H54 (cell line): Measurements from ENCODE around the gene ARF6.
A peak's percentile ranks its signal among the peaks of the same experiment; 100 is the strongest.

Source experiments
- DNase-seq: peaks from one replicate; pipeline ENCODE4 v3.0.0; 2011; ENCODE audit warnings: low spot score, mixed read lengths; ENCODE audit not compliant: insufficient read length
- FAIRE-seq: peaks from 3 replicates; lab custom pipeline; 2011; peaks lifted over from hg19 to GRCh38; lab: Jason Lieb, UNC
- POLR2A ChIP-seq: IDR thresholded peaks from 2 replicates; pipeline ENCODE4 v1.6.1; 2011; ENCODE audit warnings: low read depth, mild to moderate bottlenecking, low read length

The ARF6 gene

DNA sequence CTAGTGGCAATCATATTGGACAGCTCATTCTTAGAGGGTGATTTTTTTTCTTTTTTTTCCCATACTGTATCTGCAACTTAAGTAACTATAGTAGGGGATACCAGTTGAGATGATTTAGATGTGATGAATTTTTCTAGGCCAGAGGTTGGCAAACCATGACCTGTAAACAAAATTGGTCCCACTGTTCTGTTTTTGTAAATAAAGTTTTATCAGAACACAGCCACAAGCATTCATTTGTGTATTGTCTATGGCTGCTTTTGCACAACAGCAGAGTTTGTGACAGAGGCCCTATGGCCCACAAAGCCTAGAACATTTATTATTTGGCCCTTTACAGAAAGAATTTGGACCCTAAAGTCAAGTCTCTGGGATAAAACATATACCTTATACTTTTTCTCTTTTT lies 11.4 kb downstream of the ARF6 start:
- no peak for TF ChIP-seq POLR2A
- DNase-seq (no peak), FAIRE-seq (no peak)

DNA sequence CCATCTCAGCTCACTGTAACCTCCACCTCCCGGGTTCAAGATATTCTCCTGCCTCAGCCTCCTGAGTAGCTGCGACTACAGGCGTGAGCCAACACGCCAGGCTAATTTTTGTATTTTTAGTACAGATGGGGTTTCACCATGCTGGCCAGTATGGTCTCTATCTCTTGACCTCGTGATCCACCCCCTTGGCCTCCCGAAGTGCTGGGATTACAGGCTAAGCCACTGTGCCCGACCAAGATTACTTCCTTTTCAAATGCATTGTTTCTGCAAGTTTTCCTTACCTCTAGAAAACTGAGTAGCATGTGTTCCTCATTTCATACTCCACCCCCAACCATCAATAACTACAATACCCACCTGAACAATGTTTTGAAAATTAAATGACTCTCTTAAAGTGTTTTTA lies 13.1 kb downstream of the ARF6 start:
- DNase-seq (no peak), FAIRE-seq (no peak)
- no peak for TF ChIP-seq POLR2A

DNA sequence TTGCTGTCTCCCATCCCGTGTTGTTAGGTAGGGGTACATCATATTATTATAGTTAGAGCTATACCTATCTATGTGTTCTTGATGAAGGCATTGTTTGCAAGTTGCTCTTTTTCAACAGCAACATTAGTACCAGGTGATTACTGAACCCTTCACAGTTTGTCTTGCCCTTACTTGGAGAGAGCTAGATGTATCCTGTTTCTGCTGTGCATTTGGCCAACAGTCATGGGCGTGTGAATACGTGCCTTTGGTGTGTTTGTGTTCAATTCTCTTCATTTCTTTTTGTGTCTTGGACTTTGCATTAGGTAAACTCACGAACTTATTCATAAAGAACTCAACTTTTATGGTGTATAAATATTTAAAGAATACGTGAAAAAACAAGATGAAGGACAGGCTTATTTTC lies 14.3 kb downstream of the ARF6 start:
- peak; percentile 52 for FAIRE-seq
- no peak for TF ChIP-seq POLR2A
- DNase-seq = no peak

DNA sequence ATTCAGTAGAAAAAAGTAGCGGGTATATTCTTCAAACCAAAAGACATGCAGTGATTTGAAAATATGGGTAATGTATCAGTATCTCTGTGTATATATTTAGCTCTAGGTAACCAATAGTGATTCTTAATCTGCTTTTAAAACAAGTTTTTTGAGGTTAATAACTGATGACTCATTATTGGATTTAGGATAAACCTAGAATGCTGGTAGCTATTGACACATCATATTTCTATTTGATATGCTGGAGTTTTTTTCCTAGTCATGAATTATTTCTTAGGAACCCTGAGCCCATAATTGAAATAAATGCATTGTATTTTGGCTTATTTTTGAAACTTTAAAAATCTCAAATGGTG lies 15.5 kb downstream of the ARF6 start:
- no peak for TF ChIP-seq POLR2A
- no peak for FAIRE-seq
- no peak for DNase-seq

DNA sequence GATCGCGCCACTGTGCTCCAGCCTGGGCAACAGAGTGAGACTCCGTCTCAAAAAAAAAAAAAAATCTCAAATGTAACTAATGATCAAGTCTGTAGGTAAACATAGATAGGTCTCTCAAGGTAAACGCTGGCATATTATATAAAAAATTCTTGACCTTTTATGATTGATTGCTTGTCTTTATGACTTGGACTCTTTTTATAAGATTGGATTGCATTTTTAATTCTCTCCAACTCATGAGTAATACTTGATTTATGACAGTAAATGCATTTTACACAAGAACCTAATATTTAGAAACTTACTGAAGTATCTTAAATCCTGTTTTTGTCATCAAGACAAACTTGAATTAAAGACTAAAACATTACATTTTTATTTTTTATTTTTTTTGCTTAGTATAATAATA lies 16.1 kb downstream of the ARF6 start:
- FAIRE-seq = no peak
- TF ChIP-seq POLR2A = no peak
- no peak for DNase-seq

DNA sequence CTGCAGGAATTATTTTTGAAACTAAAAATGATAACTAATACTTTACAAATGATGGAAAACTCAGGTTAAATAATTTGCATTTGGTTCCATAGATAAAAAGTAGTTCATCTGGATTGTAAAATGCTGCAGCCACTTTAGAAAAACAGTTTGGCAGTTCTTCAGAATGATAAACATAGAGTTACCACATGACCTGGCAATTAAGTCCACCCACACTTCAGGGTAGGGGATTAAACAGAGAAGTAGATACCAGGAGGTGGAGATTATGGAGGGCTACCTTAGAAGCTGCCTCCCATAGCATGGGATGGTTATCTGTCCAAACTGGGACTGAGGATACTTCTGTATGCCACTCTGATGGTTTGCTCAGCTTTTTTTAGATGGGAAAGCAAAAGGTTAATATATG lies 22.2 kb downstream of the ARF6 start:
- FAIRE-seq (peak; percentile 11), DNase-seq (no peak)
- no peak for TF ChIP-seq POLR2A

DNA sequence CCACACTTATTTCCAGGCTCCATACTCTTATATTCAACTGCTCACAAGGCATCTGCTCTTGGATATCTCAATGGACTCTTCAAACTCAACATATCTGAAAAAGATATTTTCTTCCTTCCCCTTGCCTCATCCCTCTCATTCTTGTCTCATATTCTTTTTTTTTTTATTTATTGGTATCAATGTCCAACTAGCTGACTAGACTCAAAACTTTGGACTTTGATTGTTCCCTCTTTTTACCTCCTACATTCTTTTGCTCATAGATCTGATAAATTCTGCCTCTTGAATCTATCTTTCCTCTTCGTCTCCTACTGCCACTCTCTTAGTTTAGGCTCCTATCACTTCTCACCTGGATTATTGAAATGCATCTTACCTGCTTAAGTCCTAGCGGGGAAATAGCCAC lies 25.8 kb downstream of the ARF6 start:
- DNase-seq (no peak), FAIRE-seq (no peak)
- no peak for TF ChIP-seq POLR2A

DNA sequence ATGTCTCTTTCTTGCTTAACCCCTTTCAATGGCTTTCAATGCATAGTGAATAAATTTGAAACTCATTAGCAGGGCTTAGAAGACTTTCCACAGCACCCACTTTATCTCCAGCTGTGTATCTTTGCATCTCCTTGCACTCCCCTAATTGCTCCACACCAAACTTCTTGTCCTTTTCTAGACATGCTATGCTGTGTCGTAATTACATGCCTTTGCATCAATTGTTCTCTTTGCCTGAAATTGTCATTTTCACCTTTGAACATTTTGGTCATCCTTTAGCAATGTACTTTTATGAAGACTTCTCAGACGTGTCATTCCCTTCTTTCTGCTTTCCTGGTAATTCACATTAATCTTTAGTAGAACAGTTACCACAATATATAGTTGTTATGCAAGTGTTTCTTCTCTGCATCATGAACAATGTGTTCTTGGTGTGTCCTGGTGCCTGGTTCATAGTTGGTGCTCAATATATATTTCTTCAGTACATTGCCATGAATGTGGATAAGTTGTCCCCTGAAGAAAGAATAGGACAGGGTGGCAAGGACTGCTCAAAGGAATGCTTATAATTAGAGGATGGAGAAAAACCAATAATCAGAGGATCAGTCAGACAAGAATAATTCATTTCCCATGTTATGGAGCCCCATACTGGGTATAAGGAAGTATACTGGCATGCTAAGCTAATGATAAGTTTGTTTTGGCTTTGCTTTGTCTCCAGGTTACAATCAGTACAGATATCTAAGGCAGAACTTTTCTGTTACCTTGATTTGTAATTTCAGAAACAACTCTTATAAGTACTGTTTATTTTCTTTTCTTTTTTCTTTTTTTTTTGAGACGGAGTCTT lies 27.2 kb downstream of the ARF6 start:
- TF ChIP-seq POLR2A = no peak
- FAIRE-seq = no peak
- DNase-seq = no peak

DNA sequence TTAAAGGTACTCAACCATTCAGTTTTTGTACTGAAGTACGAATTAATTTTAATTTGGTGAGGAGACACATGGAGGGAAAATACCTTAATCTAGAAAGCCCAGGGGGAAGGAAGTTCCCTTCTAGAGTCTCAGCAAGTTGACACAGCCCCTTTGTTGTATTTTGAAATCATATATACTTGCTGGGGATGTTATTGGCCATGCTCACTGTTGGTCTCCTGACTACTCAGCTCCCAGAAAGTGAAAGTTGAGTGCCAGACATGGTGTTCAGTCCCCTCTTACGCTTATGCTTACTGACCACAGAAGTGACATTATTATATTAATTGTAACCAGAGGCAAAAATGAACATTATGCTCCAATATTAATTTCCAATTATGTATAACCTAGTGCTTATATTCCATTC lies 28.1 kb downstream of the ARF6 start:
- no peak for DNase-seq
- TF ChIP-seq POLR2A = no peak
- FAIRE-seq = no peak

DNA sequence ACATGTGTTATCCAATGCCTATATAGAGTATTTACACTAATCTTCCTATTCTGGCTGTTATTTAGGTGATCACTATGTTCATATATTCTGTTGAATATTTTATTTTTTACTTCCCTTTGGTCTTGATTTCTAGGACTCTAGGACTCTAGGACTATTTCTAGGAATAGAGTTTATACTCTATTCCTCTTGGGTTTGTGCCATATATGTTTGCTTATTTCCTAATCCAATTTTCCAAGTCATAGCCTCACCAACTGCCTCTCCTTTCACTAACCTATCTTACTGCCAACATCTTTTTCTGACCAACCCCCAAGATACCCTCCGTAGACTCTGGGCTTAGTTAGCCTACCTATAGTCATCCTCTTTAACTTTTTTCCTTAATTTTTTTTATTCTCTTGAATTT lies 28.5 kb downstream of the ARF6 start:
- no peak for DNase-seq
- no peak for FAIRE-seq
- TF ChIP-seq POLR2A = no peak

DNA sequence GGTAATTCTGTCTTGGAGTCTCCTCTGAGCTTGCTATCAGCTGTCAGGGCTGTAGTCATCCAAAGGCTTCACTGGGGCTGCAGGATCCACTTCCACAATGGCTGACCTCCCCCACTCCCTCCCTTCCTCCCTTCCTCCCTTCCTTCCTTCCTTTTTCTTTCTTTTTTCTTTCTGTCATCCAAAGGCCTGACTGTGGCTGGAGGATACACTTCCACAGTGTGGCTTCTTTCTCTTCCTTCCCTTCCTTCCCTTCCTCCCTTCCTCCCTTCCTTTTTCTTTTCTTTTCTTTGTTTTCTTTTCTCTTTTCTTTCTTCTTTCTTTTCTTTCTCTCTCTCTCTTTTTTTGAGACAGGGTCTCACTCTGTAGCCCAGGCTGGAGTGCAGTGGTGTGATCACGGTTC lies 30.6 kb downstream of the ARF6 start:
- no peak for TF ChIP-seq POLR2A
- FAIRE-seq = no peak

DNA sequence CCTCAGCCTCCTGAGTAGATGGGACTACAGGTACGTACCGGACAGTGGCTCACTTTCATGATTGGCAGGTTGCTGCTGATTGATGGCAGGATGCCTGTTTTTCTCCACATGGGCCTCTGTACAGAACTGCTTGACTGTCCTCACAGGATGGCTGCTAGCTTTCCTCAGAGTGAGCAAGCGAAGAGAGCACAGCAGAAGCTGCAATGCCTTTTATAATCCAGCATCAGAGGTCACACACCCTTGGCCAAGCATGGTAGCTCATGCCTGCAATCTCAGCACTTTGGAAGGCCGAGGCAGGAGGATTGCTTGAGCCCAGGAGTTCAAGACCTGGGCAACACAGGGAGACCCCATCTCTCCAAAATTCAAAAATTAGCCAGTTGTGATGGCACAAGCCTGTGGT lies 31.0 kb downstream of the ARF6 start:
- no peak for DNase-seq
- no peak for TF ChIP-seq POLR2A
- no peak for FAIRE-seq

More for the DNA sequence above, 30.6 kb downstream of the ARF6 start:
- DNase-seq = no peak

DNA sequence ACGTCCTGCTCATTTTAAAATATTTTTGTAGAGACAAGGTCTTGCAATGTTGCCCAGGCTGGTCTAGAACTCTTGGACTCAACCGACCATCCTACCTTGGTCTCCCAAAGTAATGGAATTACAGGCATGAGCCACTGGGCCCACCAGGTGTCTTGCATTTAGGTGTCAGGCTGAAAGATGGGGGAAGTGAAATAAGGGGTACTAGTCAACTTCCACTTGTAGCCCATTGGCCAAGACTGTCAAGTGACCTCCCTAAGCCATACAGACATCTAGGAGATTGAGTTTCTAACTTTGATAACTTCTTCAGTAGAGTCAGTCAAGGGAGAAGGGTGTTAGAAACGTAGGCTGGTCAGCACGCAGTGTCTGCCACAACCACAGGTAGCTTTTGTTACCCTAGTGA lies 32.0 kb downstream of the ARF6 start:
- FAIRE-seq (no peak), DNase-seq (no peak)
- TF ChIP-seq POLR2A = no peak

DNA sequence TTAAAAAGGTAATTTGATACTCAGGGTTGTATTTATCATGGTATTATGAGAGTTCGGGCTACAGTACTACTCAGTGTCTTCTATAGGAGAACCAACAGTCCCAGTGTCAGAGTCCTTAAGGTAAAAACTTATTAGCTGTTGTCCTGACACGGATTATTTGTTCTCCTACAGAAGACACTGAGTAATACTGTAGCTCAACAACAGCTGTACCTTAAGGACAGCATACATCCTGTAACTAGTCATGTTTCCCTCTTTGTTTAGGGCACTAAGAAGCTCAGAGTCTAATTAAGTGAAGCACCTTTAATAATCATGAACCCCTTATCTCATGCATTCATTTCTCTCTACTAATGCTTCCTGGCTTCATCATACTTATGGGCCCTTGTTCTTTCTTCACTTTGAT lies 33.9 kb downstream of the ARF6 start:
- no peak for TF ChIP-seq POLR2A
- FAIRE-seq = no peak
- no peak for DNase-seq

DNA sequence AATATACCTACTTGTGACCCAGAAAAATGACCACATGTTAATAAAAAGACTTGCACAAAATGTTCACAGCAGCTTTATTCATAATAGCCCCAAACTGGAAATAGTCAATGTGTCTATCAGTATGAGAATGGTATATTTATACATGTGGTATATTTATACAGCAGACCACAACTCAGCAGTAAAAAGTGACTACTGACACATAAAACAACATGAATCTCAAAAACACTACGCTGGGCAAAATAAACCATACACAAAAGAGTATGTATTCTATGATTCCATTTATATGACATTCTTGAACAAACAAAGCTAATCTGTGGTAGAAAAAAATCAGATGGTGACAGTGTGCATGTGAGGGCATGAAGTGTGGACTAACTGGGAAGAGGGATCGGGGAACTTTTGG lies 35.1 kb downstream of the ARF6 start:
- no peak for TF ChIP-seq POLR2A
- DNase-seq (no peak), FAIRE-seq (no peak)
